Natural killer cell treated with Interleukin-12 subunit alpha and Interleukin-12 subunit beta and Interleukin-15 and Interleukin-18, amount 100 ng/mL, for 72 hours (primary cell): ENCODE data around the gene FBXL19. TPM values are rescaled to one million over a fixed set of nuclear protein-coding genes. Genes with fewer than 3 reads are reported as not detected.
"Not testable (repeated sequence)": the region's sequence is repeated elsewhere in the genome, so short reads cannot be mapped to it uniquely, and the experiment has no call there.

Source experiments
- ATAC-seq, 2 donors: fragments of 150-1000 bp; cut with Tn5 transposase in 1 of 2; sonication (Bioruptor Pico), chemical (Tn5 transposase) in 1 of 2; 2 replicates each; pipeline ENCODE4 v1.10.0; 2021
- DNase-seq: peaks from one replicate; pipeline ENCODE4 v3.0.0; 2022; ENCODE audit warnings: low spot score
- H3K27ac Mint-ChIP-seq, 2 donors: 1 replicate in 1 of 2; 2 replicates in 1 of 2; pipeline ENCODE4 v1.8.0; 2022; ENCODE audit warnings: mixed read lengths in 2 of 2, mild to moderate bottlenecking in 1 of 2, moderate library complexity in 1 of 2
- H3K27me3 Mint-ChIP-seq, 2 donors: 1 replicate in 1 of 2; 2 replicates in 1 of 2; pipeline ENCODE4 v1.8.0; 2022; ENCODE audit warnings: mixed read lengths in 2 of 2
- H3K36me3 Mint-ChIP-seq: one replicate; pipeline ENCODE4 v1.8.0; 2022; ENCODE audit warnings: mixed read lengths
- H3K4me1 Mint-ChIP-seq, 2 donors: 1 replicate in 1 of 2; 2 replicates in 1 of 2; pipeline ENCODE4 v1.8.0; 2022; ENCODE audit warnings: low read depth in 2 of 2, mixed read lengths in 2 of 2, mild to moderate bottlenecking in 1 of 2
- H3K4me3 Mint-ChIP-seq: one replicate; pipeline ENCODE4 v1.8.0; 2022; ENCODE audit warnings: mixed read lengths
- H3K9me3 Mint-ChIP-seq: 2 replicates; pipeline ENCODE4 v1.8.0; 2022; ENCODE audit warnings: mixed read lengths
- total RNA-seq, 2 donors: library from RNA; stranded (reverse); gene quantifications; one replicate each; pipeline ENCODE4 v1.2.3, GENCODE V29; 2022

Gene FBXL19
- total RNA-seq, 2 donors from 2014 or later: 22.8 to 42.0 TPM

- H3K4me1 Mint-ChIP-seq: peaks cover 29 to 35% of the 10 kb centered on the region in 2 donors
- H3K4me3 Mint-ChIP-seq, DNase-seq, H3K9me3 Mint-ChIP-seq, H3K27ac Mint-ChIP-seq, H3K27me3 Mint-ChIP-seq, H3K36me3 Mint-ChIP-seq, ATAC-seq: not testable (repeated sequence)
Measured at GRCh38 chr16:30891043-30891823, 32.1 kb upstream of the FBXL19 start.

DNA sequence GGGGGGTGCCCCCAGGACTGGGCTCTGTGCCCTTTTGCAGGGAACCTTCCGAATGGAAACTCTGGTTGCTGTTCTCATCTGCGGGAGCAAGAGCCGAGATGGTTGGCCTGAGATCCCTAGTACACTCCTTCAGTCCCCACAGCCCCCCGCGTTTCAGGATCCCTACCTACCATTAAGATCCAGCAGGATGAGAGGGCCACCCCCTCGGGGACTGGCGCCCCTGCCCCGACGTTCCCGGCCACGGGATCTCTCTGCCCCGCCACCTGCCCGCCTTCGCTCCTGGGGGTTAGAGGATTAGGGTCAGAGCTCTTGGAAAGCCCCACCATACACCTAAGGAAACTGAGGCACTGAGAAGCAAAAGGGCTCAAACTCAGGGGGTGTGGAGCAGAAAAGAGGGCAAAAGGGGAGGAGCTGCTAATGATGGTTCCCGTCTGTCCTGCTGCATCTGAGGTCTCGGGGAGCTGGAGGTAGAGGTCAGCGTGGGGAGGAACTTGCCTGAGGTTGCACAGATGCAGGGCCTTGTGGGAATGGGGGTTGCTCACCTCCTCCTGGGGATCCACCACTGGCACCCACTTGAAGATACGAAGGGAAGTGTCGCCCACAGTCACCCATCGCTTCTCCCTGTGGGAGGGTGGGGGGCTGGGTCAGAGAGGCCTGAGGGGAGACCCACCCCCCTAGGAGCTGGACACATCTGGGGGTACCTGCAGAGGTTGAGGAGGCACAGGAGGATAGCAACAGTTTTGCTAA is 30.5 kb upstream of the FBXL19 start:
- peak overlapping the region; percentile 99 for H3K4me3 Mint-ChIP-seq

GRCh38 chr16:30893417-30893743 is 30.0 kb upstream of the FBXL19 start:
- H3K9me3 Mint-ChIP-seq: no peaks in the 10 kb centered on the region
- no peaks in the 10 kb centered on the region for H3K27me3 Mint-ChIP-seq
- peak overlapping the region; percentile 88 to 93 for H3K27ac Mint-ChIP-seq
- H3K36me3 Mint-ChIP-seq: peaks cover 5% of the 10 kb centered on the region
- no peak for DNase-seq
- ATAC-seq: peak in 1 of 2 donors; percentile 10
- H3K4me1 Mint-ChIP-seq: peaks cover 38% of the 10 kb centered on the region in 2 donors
- H3K4me3 Mint-ChIP-seq: peak overlapping the region; percentile 99

More for the DNA sequence above, 30.5 kb upstream of the FBXL19 start:
- H3K27me3 Mint-ChIP-seq: no peaks in the 10 kb centered on the region
- peaks cover 38% of the 10 kb centered on the region in 2 donors for H3K4me1 Mint-ChIP-seq
- H3K27ac Mint-ChIP-seq: peak overlapping the region; percentile 88 to 93
- DNase-seq: no peak
- no peaks in the 10 kb centered on the region for H3K9me3 Mint-ChIP-seq
- ATAC-seq: no peak
- H3K36me3 Mint-ChIP-seq: peaks cover 5% of the 10 kb centered on the region

DNA sequence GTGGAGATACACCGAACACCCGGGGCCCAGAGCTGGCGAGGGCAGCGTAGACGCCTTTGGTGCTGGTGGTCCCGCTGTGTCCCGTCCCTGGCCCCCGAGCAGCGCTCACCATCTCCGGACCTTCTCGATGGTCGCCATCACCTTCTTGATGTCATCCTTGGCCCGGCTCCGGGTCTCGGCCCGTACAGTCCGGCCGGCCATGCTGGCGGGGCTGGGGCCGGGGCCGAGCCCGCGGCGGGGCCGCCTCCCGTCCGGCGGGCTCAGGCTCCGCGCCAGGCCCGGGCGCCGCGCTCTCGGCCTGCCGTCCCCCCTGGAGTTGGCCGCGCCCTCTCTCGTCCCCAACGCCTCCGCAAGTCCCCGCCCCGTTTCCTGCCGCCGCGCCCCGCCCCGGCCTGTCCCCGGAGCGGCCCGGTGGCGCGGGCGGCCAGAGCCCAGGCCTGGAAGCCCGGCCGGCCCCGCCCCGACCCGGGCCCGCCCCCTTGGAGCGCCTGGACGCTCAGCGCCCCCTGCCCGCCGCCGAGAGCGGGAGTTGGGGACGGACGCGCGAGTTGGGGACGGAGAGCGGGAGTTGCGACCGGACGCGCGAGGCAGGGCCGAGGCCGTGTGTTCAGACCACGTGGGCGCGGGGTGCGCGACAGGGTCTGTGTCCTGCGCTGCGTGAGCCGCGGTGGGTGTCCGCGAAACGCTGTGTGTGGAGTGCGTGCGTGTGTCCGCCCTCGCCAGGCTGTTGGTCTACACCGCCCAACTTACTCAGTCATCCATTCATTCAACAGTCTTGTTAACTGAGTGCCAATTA is 29.4 kb upstream of the FBXL19 start, which contains the start of gene BCL7C:
BCL7C (minus strand) TSS at position 334 of the 796 bp plus-strand sequence; CDS start at position 201, 133 bp downstream.
- DNase-seq (peak; percentile 96), ATAC-seq (peak; percentile 93 to 95)
- Mint-ChIP-seq H3K4me1 (peaks cover 35 to 38% of the 10 kb centered on the region in 2 donors), H3K27me3 (no peaks in the 10 kb centered on the region), H3K36me3 (peaks cover 1% of the 10 kb centered on the region), H3K9me3 (no peaks in the 10 kb centered on the region), H3K27ac (peak within 1 kb of the TSS; percentile 88 to 93), H3K4me3 (peak within 1 kb of the TSS; percentile 99)

DNA sequence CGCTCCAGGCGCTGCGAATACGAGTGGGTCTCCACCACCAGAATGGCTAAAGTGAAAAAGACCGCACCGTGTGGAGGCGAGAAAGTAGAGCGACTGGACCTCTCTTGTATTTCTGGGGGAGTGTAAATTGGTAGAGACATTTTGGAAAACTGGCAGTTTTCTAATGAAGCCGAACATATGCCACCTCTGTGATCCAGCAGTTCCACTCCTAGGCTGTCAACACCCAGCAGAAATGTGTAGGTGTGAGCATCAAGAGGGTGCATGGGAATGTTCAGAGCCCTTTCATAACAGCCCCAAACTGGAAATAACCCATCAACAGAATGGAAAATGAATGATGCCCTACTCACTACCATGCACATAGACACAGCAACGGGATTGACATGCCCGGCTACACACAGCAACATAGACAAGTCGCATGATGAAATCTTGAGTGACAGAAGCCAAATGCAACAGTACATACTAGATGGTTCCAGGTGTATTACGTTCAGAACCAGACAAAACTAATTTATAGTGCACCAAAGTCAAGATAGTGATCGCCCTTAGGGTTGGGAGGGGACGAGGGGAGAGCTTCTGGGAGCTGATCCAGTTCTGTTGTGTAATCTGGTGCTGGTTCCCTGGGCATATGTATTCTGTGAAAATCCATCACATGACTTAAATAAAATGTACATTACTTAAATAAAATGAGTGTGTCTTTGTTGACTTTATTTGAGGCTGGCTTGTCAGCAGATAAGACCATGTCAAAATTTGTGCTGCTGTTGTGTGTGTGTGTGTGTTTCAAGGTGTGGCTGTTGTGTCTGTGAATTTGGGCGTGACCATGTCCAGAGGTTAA is 28.6 kb upstream of the FBXL19 start:
- H3K9me3 Mint-ChIP-seq: no peaks in the 10 kb centered on the region
- peaks cover 34 to 38% of the 10 kb centered on the region in 2 donors for H3K4me1 Mint-ChIP-seq
- no peak for ATAC-seq
- H3K4me3 Mint-ChIP-seq: peak overlapping the region; percentile 60
- H3K27ac Mint-ChIP-seq: peak overlapping the region; percentile 68 to 77
- H3K36me3 Mint-ChIP-seq: no peaks in the 10 kb centered on the region
- H3K27me3 Mint-ChIP-seq: no peaks in the 10 kb centered on the region
- no peak for DNase-seq

- H3K9me3 Mint-ChIP-seq: no peaks in the 10 kb centered on the region
- H3K27me3 Mint-ChIP-seq: no peaks in the 10 kb centered on the region
- no peak for DNase-seq
- ATAC-seq: no peak
- no peaks in the 10 kb centered on the region for H3K36me3 Mint-ChIP-seq
- H3K4me1 Mint-ChIP-seq: peaks cover 32 to 39% of the 10 kb centered on the region in 2 donors
- peak overlapping the region; percentile 15 to 80 for H3K27ac Mint-ChIP-seq
- peak overlapping the region; percentile 60 for H3K4me3 Mint-ChIP-seq
Measured at GRCh38 chr16:30895627-30896260, 27.6 kb upstream of the FBXL19 start.

- no peak for DNase-seq
- Mint-ChIP-seq H3K9me3 (no peaks in the 10 kb centered on the region), H3K4me1 (peaks cover 34 to 46% of the 10 kb centered on the region in 2 donors), H3K27me3 (no peaks in the 10 kb centered on the region), H3K4me3 (peak within 1 kb of the TSS; percentile 60), H3K27ac (peak within 1 kb of the TSS; percentile 15 to 80), H3K36me3 (no peaks in the 10 kb centered on the region)
- no peak for ATAC-seq
Measured at GRCh38 chr16:30896261-30896888, 27.0 kb upstream of the FBXL19 start, which contains the start of gene CTF1. Gene CTF1, plus strand, starts transcription at chr16:30896614. Its CDS starts 30 bp downstream, at chr16:30896644.

- H3K27me3 Mint-ChIP-seq: no peaks in the 10 kb centered on the region
- no peaks in the 10 kb centered on the region for H3K36me3 Mint-ChIP-seq
- H3K4me3 Mint-ChIP-seq: peak overlapping the region; percentile 39
- H3K9me3 Mint-ChIP-seq: no peaks in the 10 kb centered on the region
- H3K4me1 Mint-ChIP-seq: peaks cover 32 to 47% of the 10 kb centered on the region in 2 donors
- peak; percentile 55 to 75 for ATAC-seq
- peak overlapping the region; percentile 12 to 80 for H3K27ac Mint-ChIP-seq
- DNase-seq: peak; percentile 89
Measured at GRCh38 chr16:30896889-30897733, 26.3 kb upstream of the FBXL19 start.

GRCh38 chr16:30899794-30900193 is 23.6 kb upstream of the FBXL19 start:
- peaks cover 3% of the 10 kb centered on the region for H3K9me3 Mint-ChIP-seq
- H3K4me1 Mint-ChIP-seq: peaks cover 34 to 48% of the 10 kb centered on the region in 2 donors
- ATAC-seq: no peak
- H3K27me3 Mint-ChIP-seq: no peaks in the 10 kb centered on the region
- no peak overlapping the region for H3K4me3 Mint-ChIP-seq
- no peak for DNase-seq
- peaks cover 5% of the 10 kb centered on the region for H3K36me3 Mint-ChIP-seq
- H3K27ac Mint-ChIP-seq: peak overlapping the region in 1 of 2 donors; percentile 71

DNA sequence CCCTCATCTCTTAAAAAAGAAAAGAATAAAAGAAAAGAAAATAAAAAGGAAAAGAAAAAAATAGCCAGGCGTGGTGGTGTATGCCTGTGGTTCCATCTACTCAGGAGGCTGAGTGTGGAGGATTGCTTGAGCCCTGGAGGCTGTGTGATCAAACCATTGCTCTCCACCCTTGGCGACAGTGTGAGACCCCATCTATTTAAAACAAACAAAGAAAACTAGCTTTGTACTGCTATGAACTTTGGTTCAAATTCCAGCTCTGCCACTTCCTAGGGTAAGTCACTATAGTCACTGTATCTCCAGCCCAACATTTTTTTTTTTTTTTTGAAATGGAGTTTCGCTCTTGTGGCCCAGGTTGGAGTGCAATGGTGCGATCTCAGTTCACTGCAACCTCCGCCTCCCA is 22.8 kb upstream of the FBXL19 start:
- Mint-ChIP-seq H3K4me3 (no peak overlapping the region), H3K9me3 (peaks cover 3% of the 10 kb centered on the region), H3K27me3 (no peaks in the 10 kb centered on the region), H3K4me1 (peaks cover 31 to 40% of the 10 kb centered on the region in 2 donors), H3K27ac (peak overlapping the region; percentile 71 to 84), H3K36me3 (peaks cover 5% of the 10 kb centered on the region)
- ATAC-seq (no peak), DNase-seq (no peak)

DNA sequence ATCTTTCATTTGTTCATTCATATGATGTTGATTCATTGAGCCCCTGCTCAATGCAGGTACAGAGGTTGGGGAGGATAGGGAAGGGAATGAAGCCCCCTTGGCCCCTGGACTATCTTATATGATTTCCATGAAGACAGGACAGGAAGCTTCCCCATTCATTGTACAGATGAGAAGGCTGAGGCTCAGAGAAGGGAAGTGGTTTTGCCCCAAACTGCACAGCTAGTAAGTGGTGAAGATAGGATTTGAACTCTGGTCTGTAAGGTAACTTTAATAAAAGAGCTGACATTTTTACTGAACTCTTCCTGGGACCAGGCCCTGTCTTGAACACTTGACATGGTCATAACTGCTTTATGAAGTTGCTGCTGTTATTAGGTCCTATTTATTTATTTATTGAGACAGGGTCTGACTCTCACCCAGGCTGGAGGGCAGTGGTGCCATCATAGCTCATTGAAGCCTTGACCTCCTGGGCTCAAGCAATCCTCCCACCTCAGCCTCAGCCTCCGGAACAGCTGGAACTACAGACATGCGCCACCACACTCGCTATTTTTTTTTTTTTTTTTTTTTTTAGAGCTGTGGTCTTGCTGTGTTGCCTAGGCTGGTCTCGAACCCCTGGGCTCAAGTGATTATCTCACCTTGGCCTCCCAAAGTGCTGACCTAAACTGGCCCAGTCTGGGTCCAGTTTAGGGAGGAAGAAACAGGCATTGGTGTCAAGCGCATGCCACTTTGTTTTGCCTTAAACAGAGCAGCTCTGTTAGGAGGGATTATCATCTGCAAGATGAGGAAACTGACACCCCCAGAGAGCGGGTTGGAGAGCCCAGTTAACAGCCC is 22.0 kb upstream of the FBXL19 start:
- Mint-ChIP-seq H3K9me3 (peaks cover 3% of the 10 kb centered on the region), H3K4me3 (peak overlapping the region; percentile 74), H3K27me3 (no peaks in the 10 kb centered on the region), H3K4me1 (peaks cover 25 to 34% of the 10 kb centered on the region in 2 donors), H3K36me3 (peaks cover 5% of the 10 kb centered on the region), H3K27ac (peak overlapping the region; percentile 71 to 84)
- DNase-seq (no peak), ATAC-seq (no peak)
